GM21526 (cell line): ENCODE measurements around the gene ACADS.

ENCODE experiments used
- ATAC-seq: cut with Tn5 transposase; IDR thresholded peaks from one replicate; pipeline ENCODE4 v1.9.1; 2021; ENCODE audit warnings: moderate library complexity; ENCODE audit not compliant: unreplicated experiment, low FRiP score

ACADS gene

DNA sequence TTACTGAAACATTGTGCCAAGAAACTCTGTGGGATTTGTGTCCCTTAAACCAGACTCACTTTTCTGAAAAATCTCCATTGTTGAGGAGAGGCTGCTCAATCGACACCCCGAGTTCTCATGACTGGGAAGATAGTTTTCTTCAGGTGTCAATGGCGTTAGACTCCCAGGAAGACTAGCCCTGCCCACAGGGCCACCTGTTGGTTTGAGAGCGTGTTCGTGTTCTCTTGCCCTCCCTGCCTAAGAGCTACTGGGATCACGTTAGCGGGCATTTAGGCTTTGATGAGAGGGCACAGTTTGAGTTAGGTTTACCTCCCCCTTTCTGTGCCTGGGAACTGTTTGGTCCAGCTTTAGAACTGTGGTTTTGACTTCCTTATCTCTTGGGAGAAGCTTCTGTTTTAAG, 26.1 kb upstream of the ACADS start:
- no peak for ATAC-seq

DNA sequence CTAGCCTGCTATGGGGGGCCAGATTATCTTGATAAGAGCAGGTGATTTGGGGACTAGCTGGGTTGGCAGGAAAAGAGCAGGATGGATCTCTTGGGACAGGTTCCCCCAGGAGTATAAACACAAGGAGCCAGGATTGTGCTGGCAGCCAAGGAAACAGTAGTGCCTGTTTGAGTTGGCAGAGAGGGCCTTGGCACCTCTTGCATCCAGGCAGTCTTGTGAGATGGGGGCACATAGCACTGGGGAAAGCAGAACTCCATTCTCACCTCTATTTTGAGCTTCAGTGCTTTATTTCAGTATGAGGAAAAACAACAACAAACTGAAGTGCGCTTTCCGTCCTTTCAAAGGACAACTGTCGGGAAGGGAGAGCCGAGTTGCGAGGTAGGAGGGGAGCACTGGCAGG, 24.7 kb upstream of the ACADS start:
- ATAC-seq = no peak

DNA sequence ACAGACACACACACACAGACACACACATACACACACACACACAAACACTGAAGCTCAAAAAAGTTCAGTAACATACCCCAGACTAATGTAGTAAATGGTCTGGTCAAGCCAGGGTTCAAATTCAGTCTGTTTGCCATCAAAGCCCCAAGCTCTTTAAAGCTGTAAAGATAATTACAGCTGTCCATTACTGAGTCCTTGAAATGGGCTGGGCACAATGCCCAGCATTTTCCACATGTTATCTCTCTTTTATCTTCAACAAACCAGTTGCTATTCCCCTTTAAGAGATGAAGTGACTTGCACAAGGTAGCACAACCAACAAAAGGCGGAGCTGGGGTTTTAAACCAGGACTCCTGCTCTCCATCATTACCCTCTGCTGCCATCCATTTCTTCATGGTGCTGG, 23.0 kb upstream of the ACADS start:
- ATAC-seq = no peak

DNA sequence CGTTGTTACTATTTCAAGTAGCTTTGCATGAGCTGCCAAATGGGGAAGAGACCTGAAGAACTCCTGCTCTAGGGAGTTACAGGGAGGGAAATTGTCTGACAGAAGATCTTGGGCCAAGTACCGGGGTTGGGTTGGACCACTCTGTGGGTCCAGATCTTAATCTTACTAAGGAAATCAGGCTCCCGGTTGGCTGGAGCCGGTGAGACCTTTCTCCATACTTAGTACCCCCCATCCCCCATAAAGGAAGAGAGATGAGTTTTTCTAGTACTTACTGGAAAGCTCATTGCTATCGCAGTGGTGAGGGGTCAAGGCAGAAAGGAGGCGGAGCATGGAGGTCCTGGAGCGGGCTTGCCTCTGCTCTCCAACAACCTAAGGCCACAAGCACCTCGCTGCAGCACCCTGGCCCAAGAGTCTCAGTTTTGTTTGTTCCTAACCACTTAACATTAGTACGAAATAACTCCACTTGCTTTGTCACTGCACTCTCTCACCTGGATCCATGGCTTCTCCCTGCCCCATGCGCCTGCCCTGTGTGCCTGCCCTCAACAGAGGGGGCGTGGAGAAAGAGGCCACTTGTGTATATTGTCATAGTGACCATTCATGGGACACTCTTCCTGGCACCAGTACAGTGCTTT, 22.2 kb upstream of the ACADS start:
- ATAC-seq = no peak

DNA sequence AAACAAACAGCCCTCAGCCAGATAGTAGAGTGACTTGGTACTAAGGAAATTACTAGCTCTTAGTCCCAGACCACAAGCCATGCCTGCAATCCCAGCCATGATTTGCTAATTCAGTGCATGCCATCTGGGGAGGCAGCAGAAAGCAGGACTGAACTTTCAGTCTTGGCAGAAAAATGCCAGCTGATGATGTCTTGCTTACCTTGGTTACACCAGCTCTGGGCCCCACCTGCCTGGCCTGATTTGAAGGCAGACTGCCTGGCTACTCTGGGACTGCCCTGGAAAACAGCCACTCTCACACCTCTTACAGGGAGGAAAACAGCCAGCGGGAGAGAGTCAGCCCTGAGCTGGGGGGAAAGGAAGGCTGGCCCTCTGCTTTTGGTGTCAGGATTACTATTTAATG, 20.0 kb upstream of the ACADS start:
- ATAC-seq = no peak

DNA sequence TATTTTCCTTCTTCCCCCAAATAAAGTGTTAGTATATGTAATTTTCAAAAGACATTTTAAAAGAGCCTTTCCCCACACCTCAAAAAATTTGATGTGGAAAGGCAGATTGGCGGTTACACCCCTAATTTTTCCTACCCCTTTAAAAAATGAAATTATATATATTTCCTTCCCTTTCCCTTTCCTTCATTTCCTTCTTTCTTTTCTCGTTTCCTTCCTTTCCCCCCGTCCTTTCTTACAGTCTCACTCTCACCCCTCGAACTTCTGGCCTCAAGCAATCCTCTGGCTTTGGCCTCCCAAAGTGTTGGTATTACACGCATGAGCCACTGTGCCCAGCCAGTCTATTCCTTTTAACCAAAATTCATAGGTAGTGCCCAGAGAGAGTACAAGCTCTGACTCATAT, 19.6 kb upstream of the ACADS start:
- no peak for ATAC-seq

DNA sequence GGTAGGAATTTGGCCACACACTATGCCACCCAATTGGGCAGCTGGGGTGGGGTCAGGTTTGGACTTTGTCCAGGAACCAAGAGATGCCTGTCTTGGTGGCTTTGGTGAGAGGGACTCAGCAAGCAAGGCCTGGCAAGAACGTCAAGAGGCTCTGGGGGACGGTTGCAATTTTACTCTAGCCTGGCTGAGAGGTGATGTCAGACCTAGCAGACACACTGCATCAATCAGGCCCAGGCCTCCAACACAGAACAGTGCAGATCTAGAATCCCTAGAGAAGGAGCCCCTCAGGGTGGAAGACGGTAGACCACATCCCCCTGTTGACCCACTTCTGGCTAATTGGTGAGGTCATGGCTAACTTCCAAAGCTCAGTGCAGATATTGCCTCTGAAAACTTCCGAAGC, 17.0 kb upstream of the ACADS start:
- no peak for ATAC-seq

DNA sequence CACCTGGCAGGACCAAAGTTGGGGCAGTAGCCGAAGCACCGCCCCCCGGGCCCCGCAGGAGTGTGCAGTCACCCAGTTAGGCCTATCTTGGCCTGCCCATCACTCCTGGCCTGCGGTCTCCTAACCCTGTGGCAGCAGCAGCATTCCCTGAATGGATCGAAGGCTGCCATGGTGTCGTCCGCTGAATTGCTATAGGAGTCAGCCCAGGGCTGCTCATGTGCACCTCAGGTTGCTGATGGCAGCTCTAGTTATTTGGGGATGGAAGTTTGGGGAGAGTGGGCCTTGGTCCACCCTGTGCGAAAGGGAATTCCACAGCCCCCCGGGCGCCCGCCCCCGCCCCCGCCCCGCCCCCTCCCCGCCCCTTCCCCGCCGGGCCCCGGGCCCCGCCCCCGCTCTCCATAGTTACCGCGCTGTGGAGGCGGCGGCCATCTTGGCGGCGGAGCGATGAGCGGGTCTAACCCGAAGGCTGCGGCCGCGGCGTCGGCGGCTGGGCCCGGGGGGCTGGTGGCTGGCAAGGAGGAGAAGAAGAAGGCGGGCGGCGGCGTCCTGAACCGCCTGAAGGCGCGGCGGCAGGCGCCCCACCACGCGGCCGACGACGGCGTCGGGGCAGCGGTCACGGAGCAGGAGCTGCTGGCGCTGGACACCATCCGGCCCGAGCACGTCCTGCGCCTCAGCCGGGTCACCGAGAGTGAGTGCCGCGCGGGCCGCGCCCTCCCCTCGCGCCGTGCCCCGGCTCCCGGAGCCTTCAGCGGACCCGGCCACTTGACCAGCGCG, 15.4 kb upstream of the ACADS start, which contains the start of gene UNC119B:
TSS of gene UNC119B (plus strand) at position 428 of the 774 bp plus-strand sequence. CDS start at position 445, 17 bp downstream.
- no peak for ATAC-seq

DNA sequence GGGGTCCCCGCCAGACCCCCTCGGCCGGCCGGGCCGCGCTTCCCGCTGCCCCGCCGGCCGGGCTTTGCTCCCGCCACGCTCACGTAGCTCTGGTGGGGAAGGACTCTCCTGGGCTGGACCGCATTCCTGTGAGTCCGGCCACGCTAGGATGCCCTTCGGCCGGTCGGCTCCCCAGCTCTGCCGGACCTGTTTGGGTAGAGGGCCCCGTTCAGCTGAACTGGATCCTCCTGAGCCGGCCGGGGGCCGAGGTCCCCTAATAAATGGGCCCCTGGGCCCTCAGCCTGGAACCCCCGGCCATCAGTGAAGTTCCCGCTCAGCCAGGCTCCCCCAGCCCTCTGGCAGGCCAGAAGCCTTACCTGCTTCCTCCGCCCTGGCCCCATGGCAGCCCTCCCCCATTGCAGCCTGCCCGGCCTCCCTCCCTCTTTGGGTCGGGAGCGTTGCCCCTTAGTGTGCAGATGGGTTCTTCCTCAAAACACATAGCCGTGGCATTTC, 14.8 kb upstream of the ACADS start:
- no peak for ATAC-seq

DNA sequence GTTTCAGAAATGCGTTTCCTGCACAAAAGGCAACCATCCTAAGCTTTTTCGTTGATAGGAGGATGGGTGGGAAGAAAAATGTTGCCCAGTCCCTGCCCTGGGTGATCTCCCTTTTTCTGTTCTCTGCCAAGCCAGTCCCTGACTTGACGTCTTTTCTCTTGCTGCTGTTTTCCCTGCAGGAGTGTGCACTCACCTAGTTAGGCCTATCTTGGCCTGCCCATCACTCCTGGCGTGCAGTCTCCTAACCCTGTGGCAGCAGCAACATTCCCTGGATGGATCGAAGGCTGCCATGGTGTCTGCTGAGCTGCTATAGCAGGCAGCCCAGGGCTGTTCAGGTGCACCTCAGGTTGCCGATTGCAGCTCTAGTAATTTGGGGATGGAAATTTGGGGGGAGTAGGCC, 14.2 kb upstream of the ACADS start:
- ATAC-seq = no peak

DNA sequence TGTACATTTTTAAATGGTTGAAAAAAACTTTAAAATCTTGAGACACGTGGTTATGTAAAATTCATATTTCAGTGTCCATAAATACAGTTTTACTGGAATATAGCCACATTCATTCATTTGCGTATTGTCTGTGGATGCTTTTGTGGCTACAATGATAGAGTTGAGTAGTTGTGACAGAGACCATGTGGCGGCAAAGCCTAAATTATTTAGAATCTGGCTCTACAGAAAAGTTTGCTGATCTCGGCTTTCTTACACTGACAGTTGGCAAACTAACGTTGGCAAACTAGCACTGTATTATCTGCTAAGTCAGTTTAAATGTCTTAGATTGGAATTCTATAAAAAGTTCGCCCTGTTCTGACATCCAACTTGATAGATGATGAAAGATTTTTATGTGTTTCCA, 13.0 kb upstream of the ACADS start:
- ATAC-seq = no peak

DNA sequence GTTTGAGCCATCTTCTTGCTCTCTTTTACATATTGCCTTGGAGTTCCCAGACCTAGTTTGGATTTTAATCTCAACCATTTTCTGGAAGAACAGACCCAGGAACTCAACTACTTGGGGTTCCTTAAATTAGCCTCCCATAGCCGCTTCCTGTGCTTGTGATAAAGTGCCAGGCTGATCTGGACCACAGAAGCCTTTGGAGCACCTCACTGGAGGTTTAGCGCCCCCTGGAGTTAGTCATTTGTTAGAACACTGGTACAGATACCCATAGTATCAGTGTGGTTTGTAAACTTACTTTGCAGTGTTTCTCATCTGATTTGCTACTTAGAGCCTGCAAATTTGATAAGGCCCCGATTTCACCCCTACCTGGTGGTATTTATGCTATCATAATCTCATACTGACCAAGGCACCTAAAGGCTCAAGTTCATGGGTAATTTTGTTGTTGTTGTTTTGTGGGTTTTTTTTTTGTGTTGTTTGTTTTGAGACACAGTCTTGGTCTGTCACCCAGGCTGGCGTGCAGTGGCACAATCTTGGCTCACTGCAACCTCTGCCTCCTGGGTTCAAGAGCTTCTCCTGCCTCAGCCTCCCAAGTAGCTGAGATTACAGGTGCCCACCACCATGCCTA, 11.7 kb upstream of the ACADS start:
- ATAC-seq = no peak

DNA sequence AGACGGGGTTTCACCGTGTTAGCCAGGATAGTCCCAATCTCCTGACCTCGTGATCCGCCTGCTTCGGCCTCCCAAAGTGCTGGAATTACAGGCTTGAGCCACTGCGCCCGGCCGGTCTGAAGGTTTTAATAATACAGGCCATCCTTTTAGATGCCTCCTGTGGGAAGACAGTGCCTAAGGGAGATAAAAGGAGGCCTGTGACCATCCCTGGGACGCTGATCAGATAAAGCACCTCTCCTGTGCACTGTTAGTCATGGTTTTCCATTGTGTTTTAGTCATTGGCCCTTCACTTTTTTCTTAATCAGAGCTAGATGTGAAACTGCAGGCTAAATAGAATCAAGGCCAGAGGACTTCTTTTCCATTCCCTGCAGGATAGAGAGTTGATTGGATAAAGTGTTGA, 7.6 kb upstream of the ACADS start:
- ATAC-seq = no peak

DNA sequence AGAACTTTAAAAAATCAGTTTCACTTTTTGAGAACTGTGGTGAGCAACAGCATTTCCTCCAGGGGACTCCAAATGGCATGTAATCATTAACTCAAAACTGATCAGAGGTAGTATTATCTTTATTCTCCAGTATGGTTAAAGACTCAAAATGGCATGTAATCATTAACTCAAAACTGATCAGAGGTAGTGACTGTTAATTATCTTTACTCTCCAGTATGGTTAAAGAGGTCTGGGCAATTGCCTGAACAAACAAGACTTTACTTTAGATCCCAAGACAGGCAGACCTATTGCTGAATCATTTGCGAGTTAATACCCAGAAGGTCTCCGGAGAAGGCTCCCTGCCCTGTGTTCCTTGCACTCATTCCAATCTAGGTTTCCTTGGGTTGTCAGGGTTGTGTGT, 6.6 kb upstream of the ACADS start:
- ATAC-seq = no peak

DNA sequence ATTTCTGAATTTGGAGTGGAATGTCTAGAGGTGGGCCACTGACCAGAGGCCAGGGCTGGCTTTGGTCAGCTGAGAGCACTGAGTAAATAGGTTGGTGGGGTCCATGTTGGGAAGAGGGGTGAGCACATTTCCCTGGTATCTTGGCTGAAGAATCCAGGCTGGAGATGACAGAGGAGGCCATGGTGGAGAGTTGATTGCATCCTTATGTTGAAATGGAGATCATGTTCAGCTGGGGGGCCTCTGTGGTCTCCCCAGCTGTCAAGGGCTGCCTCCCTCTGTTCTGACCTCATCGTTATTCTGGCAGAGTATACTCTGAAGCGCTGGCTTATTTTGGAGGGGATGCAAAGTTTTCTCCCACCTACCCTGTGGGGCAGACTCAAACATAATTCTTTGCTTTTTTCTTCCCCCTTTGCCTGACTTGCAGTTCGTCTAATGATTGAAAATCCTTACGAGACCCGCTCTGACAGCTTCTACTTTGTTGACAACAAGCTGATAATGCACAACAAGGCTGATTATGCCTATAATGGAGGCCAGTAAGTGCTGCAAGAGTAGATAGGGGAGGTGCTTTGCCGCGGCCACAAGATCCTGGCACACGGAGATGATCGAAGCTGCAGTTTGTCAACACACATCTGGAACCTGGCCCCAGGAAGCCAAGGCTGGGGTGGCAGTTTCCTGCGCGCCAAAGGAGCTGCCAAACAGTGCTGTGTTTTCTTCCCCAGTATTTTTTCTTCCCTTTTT, 6.0 kb upstream of the ACADS start:
- no peak for ATAC-seq

DNA sequence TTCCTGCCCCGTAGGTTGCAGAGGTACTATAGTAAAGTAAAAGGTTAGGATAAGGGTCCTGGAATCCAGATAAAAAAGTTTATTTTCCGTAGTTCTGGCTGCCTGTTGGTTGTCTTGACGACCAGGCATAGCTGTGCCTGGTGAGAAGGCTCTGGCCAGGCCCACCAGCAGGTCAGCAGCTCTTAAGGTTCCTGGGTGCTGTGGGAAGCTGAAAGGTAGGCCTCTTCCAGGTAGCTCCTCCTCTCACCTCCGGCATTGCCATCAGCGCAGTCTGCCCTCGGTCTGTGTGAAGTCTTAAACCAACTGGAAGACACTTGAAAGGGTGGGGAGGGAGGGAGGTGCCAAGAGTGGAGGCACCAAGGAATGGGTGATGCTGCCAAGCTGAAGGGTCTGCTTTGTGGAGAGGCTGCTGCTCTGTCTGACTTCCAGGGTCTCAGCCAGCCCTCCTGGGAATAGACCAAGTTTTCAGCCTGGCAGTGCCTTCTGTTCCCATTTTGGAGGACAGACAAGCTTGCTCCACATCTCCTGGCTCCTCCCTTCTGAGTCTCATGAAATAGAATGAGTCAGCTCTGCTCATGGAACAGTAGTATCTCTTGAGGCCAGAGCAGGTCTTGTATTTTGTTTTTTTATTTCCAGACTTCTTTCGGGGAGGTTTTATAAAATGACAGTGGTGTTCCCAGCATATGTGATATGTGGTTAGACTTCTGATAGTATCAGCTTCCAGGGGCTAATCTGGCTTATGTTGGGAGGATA, 5.2 kb upstream of the ACADS start:
- no peak for ATAC-seq

DNA sequence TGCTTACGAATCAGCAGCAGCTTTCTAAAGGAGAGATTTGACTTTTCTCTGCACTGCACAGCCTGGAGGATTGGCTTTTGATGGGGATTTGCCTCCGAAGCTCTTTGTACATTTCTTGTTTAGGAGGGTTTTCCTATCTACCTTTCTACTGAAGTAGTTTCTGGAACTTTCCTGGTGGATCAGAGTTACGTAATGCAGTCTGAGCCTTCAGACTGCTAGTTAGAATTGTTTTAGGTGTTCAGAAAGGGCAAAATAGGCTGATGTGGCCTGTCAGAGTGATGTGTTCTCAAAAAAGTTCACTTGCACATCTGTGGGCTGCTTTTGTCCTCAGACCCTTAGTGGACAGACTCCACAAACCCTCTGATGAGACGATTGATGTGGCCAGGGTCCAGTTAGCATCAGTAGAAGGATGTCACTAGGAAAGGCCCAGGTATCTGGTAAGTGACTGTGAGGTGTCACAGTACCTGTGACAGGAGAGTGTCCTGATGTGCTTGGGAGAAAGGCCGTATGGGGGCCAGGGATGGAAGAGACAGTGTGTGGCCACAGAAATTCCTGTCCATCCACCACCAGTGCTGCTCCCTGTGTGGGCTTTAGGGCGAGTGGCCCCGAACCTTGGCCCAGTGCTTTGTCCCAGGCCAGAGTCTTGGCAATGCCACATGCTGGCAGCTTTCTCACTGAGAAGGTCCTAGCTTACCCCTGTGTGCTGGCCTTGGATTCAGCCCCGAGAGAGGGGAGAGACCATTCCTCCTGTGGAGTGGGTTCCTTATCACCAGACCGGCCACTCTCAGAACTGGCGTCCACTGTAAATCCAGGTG, 4.4 kb upstream of the ACADS start:
- no peak for ATAC-seq

DNA sequence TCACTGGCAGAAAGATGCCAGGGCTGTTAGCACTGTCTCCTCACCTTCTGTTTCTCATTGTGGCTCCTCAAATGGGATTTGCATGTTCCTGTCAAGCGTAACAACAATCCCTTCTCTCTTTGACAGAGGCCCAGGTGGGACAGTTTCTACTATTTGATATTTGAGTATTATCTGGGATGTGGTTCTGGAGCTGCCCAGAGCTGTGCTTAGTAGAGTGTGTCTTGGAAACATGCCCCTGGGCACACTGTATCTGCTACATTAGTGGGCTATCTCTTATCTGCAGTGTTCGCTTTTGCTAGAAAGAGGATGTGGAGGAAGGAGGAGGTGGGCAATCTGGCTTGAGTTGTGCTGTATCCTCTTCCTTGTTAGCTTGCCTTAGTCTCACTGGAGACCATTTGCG, 3.8 kb upstream of the ACADS start:
- ATAC-seq = no peak

DNA sequence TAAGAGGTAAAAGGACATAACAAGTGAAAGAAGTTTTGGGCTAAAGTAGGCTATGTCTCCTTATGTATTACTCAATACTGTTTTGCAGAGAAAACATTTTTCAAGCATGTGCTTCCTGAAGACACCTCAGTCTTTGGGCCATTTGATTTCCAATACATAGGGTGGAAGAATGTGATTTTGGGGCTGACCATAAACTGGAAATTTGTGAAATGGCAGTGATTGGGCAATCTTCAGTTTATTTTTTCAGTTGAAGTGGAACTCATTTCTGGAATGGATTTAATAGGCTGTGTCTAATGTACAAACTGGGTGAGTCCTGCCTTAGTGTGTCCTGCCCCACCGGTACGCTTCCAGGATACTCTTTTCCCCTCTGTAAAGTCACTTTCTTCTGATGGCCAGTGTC, 2.8 kb upstream of the ACADS start:
- ATAC-seq = no peak

DNA sequence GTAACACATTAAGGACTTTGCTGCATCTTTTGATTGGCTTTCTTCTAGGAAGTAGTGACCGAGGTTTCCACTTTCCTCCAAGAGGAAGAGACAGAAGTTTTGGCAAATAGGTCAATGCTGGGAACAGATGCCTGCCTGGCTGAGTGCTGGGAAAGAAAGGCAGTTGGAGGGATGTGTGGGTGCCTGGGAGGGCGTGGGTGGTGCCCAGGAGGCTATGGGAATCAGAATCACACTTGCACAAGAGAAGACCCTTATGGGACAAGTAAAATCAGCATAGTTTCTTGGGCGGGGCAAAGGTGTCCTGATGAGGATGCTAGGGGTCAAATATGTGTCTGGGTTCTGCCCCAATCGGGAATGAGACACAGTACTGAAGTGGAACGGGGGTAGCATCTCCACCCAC, 906 bp upstream of the ACADS start:
- ATAC-seq = no peak
